CMK (cell line): ENCODE measurements around the gene CENPT.
A peak's percentile ranks its signal among the peaks of the same experiment; 100 is the strongest.

Source experiments
- DNase-seq: peaks from one replicate; pipeline ENCODE4 v3.0.0-alpha.2; 2010; ENCODE audit warnings: low read depth

CENPT gene, protein sequence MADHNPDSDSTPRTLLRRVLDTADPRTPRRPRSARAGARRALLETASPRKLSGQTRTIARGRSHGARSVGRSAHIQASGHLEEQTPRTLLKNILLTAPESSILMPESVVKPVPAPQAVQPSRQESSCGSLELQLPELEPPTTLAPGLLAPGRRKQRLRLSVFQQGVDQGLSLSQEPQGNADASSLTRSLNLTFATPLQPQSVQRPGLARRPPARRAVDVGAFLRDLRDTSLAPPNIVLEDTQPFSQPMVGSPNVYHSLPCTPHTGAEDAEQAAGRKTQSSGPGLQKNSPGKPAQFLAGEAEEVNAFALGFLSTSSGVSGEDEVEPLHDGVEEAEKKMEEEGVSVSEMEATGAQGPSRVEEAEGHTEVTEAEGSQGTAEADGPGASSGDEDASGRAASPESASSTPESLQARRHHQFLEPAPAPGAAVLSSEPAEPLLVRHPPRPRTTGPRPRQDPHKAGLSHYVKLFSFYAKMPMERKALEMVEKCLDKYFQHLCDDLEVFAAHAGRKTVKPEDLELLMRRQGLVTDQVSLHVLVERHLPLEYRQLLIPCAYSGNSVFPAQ

DNA sequence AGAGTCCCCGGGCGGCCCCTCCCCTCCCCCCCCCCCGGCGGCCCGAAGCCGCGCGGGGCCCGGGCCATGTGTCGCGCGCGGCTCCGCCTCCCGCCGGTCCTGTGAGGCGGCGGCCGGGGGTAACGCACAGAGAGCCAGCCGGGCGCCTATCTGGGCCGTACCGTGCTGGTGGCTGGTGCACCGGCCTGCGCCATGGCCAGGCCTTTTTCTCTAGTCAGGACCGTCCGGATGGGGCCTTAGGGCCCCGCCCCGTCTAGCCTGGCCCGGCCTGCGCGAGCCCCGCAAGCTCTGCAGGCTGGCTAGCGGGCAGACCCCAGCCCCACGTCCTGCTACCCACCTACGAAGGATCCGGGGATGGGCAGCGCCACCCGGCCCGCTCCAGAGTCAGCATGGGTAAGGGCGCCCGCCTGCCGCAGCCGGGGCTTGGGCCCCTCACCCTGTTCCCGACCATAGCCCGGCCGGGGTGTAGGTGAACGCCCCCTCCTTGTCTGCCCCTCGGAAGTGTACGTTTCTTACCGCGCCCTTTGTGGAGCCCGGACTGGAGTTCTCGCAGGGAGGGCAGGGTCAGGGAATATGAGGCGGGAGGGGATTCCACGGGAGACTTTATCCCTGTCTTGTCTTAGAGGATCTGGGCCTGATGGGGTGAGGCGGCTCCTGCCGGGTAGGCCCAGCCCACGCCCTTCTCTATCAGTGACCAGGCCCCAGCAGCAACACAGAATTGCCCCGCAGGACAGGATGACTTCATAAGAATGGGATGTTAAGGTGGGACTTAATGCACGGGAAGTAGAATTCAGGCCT, at the start of gene CENPT:
Gene CENPT, minus strand, starts transcription at position 630 of the 798 bp plus-strand sequence. CDS start 13,834 bp downstream, outside the sequence.
- DNase-seq = peak; percentile 48

DNA sequence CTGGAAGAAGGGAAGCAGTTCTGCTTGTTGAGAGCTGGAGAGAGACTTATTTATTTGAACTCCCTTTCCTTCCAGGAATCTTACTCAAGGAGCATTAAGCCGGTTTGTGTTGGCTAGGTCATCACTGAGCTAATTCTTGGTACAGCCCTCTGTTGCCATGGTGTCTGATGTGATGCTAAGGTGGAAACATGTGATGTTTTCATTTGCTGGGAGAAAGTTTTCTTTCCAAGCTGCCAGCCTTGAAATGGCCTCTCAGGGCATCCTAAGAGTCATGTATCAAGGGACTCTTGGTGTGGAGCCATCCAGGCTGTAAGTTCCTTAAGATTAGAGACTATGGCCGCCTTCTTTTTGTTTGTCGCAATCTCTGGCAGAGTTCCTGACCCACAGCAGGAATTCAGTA, 49.7 kb upstream of the CENPT start:
- no peak for DNase-seq

DNA sequence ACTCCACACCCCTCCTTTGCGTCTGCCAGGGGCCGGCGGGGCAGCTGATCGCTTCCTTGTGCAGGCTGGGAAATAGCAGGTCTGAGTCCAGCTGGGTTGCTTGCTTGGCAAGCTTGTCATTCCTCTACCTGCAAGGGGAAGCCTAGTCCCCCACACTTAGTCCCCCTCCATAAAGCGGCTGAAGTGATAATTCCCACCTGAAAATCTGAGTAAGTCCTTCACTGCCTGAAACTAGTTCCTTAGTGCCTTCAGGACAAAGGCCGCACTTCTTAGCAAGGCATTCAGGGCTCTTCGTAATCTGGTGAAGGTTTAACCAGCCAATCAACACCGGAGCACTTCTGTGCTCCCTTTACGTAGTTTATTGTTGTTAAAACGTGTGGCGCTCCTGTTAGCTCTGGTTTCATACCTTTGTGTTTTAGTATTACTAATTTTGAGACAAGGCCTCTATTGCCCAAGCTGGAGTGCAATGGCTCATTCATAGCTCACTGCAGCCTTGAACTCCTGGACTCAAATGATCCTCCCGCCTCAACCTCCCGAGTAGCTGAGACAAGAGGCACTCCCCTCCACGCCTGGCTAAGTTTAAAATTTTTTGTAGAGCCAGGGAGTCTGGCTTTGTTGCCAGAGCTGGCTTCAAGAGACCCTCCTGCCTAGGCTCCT, 46.4 kb upstream of the CENPT start:
- no peak for DNase-seq

DNA sequence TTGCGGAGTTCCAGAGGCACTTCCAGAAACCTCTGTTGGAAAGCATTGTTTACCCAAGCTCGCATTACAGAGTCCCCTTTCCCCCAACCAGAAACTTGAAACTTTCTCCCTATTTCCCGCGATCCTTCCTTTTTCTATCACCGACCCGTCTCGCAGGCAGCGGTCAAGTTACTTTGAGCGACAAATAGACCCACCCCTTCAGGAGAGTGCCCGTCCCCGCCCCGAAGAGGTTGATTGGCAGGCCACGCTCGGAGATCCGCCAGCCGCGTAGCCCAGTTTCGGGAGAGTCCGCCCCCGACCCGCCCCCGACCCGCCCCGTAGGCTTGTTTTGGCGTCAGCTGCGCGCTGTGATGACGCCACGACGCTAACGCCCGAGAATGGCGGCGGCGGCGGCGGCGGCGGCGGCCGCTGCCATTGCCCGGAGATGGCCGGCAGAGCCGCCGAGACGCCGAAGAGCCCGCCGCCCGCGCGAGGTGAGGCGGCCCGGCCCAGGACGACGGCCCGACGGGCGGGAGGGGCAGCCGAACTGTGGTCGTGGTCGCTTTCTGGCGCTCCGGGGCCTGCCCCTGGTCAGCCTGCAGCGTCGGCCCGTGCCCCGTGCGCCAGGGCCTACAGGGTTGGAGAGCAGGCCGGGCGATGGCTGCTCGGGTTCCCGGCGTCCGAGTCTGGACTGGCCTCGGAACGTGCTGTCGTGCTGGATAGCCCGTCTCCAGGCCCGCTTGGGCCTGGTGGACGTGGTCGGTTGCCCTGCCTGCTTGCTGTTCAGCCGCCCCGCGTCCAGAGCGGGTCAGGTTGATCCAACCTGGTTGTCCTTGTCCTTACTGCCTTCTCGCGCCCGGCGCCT, 45.6 kb upstream of the CENPT start, which contains the start of gene PSKH1:
Gene PSKH1, plus strand, starts transcription at position 356 of the 844 bp plus-strand sequence. CDS start 15,496 bp downstream, outside the sequence.
- peak; percentile 74 for DNase-seq

DNA sequence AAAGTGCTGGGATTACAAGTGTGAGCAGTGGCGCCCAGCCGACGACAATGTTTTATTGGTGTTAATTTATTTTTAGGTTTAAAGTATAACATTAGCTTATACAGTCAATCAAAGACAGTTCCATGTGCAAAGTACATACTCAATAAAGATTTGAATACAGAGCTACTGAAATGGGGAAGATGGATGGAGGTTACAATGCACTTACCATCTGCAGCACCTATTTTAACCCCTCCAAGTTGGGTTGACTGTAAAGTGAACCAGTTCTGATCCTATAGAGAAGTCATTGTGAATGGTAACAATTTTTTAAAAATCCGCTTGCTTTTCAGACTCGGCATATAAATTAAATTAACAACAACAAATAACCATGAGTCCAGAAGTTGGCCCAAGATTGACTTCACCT, 44.9 kb upstream of the CENPT start:
- DNase-seq = no peak

DNA sequence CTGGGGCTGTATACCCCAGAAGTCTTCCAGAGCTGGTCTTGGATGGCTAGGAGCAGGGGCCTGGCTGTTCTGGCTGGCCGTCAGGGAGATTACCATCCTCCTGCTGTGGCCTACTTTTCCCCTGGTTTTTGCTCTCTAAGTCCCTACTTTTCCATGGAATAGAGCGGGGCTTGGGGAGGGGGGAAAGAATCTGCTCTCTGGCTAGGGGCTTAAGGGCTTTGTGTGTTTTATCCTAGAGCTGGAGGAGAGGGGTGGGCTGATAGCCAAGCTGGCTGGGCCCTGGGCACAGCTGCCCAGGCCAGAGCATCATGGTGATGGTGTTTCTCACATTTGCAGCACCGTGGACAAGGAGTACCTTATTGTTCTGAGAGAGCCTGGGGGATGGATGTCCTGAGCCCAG, 40.8 kb upstream of the CENPT start:
- no peak for DNase-seq

DNA sequence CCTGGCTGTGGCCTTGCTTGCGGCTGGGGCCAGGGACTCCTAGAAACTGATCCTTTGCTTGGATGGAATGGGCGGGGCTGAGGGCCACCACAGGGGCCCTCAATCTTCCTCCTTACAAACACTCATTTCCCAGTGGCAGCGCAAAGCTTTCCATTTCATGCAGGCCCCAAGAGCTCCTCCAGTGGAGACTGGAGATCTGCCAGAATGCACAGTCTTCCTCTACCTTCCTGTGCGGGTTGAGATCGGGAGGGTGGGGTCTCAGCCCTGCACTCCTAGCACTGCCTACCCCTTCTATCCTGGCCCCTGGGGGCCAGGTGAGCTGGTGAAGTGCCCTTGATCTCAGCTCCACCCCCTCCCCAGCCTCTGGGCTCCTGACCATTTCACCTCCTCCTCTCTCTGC, 38.9 kb upstream of the CENPT start:
- no peak for DNase-seq

DNA sequence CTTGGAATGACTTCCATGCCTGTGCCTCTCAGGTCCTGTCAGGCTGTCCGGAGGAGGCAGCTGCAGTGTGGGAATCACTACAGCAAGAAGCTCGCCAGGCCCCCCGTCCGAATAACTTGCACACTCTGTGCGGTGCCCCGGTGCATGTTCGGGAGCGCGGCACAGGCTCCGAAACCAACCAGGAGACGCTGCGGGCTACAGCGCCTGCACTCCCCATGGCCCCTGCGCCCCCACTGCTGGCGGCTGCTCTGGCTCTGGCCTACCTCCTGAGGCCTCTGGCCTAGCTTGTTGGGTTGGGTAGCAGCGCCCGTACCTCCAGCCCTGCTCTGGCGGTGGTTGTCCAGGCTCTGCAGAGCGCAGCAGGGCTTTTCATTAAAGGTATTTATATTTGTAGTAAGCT, 38.5 kb upstream of the CENPT start:
- DNase-seq = no peak

DNA sequence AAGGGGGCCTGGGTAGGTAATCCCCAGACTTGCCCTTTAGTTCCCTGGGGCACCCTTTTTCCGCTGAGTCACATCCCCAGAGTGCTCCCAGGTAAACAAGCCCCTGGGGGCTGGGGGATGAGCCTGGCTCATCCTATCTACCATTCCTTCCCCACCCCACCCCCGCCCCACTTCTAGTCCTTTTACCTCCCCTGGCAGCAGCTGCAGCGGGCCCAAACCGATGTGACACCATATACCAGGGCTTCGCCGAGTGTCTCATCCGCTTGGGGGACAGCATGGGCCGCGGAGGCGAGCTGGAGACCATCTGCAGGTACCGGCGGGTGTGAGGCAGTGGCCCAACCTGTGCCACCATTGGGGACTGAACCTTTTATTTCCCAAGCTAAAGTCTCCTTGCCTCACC, 38.1 kb upstream of the CENPT start:
- no peak for DNase-seq

DNA sequence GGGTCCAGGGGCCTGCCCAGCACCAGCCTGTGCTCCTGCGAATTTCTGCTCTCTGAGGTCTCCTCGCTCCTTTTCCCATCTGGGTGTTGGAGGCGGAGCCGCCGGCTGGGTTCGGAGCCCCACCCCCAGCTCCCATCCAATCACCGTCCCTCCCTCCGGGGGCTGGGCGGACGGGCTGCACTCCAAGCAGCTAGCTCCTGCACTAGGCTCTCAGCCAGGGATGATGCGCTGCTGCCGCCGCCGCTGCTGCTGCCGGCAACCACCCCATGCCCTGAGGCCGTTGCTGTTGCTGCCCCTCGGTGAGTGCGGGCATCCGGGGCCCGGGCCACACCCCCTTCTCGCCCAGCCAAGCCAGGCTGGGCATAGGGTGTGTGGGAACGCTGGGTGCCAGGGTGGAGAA, 37.2 kb upstream of the CENPT start, which contains the start of gene NRN1L:
Gene NRN1L, plus strand, starts transcription at position 202 of the 400 bp plus-strand sequence. Its CDS starts 19 bp downstream, at position 221.
- no peak for DNase-seq

DNA sequence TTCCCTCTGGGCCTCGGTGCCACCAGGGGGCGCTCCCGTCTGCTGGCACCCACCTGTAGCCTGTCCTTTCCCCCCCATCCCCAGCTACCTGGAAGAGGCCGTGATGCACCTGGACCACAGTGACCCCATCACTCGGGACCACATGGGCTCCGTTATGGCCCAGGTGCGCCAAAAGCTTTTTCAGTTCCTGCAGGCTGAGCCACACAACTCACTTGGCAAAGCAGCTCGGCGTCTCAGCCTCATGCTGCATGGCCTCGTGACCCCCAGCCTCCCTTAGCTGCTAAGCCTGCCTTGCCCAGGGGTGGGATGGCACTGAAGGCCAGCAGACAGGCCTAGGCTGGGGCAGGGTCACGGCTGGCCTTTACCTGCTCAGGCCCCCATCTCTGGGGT, 36.4 kb upstream of the CENPT start:
- peak; percentile 22 for DNase-seq

DNA sequence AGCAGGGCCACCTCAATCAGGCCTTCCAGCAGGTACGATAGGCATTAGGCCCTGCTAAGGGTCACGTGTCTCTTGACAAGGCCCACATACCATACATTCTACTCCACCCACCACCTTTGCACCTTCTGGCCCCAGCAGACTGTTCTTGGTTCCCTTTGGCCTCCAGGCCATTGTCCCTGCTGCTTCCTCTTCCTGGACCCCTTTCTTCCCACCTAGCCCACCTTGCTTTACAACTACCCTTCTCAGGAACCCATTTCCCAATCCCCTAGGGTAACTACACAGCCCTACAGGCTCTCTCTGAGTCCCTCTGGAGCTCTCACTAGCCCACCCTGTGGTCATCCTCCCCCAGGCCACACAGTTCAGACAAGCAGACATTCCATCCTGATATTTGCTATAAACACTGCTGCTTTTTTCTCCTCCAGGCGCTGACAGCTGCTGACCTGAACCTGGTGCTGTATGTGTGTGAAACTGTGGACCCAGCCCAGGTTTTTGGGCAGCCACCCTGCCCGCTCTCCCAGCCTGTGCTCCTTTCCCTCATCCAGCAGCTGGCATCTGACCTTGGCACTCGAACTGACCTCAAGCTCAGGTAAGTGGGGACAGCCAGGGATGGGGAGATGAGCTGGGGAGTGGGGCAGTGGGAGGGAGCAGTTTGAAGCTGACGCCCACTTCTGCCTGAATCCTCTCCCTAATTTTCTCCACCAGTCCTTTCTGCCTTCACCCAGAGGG, 35.8 kb upstream of the CENPT start:
- DNase-seq = no peak

DNA sequence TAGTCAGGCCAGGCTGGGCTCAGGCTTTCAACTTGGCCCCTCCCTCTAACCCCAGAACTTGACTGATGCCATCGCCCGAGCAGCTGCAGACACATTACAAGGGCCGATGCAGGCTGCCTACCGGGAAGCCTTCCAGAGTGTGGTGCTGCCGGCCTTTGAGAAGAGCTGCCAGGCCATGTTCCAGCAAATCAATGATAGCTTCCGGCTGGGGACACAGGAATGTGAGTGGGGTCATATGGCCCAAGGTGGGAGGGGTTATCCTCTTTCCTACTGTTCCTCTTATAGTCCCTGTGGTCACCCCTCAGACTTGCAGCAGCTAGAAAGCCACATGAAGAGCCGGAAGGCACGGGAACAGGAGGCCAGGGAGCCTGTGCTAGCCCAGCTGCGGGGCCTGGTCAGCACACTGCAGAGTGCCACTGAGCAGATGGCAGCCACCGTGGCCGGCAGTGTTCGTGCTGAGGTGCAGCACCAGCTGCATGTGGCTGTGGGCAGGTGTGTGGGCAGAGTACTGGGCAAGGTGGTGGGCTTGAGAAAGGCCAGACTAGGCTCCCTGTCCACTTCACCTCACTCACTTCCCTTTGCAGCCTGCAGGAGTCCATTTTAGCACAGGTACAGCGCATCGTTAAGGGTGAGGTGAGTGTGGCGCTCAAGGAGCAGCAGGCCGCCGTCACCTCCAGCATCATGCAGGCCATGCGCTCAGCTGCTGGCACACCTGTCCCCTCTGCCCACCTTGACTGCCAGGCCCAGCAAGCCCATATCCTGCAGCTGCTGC, 35.1 kb upstream of the CENPT start:
- no peak for DNase-seq

DNA sequence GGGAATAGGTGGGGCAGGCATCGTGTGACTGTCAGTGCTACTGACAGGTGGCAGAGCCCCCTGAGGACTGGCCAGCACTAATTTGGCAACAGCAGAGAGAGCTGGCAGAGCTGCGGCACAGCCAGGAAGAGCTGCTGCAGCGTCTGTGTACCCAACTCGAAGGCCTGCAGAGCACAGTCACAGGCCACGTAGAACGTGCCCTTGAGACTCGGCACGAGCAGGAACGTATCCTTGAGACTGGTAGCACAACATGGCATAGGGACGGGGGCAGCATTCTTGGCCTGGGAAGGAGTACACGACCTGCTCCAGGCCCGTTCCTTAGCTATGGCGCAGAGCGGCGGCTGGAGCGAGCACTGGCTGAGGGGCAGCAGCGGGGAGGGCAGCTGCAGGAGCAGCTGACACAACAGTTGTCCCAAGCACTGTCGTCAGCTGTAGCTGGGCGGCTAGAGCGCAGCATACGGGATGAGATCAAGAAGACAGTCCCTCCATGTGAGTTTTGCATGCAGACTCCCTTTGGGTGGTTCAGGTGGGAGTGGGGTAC, 34.2 kb upstream of the CENPT start:
- DNase-seq = no peak

DNA sequence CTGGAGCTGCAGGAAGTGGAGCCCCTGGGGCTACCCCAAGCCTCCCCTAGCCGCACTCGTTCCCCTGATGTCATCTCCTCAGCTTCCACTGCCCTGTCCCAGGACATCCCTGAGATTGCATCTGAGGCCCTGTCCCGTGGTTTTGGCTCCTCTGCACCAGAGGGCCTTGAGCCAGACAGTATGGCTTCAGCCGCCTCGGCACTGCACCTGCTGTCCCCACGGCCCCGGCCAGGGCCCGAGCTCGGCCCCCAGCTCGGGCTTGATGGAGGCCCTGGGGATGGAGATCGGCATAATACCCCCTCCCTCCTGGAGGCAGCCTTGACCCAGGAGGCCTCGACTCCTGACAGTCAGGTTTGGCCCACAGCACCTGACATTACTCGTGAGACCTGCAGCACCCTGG, 33.1 kb upstream of the CENPT start:
- DNase-seq = no peak

DNA sequence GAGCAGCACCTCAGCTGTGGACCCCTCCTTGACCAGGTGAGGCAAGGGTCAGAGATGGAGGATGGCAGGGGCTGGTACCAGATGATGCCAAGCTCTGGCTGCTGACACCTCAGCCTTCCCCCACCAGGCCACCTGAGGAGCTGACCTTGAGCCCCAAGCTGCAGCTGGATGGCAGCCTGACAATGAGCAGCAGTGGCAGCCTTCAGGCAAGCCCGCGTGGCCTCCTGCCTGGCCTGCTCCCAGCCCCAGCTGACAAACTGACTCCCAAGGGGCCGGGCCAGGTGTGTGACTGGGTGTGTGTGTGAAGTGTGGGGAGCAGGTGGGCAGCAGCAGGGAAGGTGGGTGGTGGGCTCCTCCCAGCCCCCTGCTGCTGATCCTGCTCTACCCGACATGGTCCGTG, 32.4 kb upstream of the CENPT start:
- no peak for DNase-seq

DNA sequence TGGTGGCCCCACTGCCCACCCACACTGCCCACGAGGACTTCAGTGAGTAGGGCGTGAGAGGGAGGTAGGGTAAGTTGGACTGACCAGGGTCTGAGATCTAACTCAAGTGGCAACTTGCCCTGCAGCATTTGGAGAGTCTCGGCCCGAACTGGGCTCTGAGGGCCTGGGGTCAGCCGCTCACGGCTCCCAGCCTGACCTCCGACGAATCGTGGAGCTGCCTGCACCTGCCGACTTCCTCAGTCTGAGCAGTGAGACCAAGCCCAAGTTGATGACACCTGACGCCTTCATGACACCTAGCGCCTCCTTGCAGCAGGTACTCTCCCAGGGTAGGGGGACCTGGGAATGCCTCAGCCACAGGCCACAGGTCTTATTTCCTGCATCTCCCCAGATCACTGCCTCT, 32.0 kb upstream of the CENPT start:
- DNase-seq = no peak

DNA sequence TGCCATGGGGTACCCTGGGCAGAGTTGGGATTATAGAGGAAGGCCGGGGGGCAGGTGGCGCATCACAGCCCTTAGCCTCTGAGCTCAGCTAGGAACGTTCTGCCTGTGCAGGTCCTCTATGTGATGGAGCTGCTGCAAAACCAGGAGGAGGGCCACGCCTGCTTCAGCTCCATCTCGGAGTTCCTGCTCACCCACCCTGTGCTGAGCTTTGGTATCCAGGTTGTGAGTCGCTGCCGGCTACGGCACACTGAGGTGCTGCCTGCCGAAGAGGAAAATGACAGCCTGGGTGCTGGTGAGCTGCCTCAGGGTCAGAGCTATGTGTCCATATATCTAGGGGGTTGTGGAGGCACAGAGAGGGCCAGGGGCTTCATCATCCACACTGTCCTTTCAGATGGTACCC, 31.4 kb upstream of the CENPT start:
- DNase-seq = no peak

DNA sequence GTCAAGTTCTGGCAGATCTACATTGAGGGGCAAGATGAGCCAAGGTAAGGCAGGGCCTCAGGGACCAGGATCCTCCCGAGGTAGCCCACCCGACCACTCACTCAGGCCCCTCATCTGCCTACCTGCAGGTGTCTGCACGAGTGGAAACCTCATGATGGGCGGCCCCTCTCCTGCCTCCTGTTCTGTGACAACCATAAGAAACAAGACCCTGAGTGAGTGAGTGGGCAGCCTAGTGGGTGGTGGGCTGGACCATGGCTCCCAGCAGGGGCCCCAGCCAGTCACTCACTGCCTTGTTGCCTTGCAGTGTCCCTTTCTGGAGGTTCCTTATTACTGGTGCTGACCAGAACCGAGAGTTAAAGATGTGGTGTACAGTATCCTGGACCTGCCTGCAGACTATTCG, 30.7 kb upstream of the CENPT start:
- no peak for DNase-seq

DNA sequence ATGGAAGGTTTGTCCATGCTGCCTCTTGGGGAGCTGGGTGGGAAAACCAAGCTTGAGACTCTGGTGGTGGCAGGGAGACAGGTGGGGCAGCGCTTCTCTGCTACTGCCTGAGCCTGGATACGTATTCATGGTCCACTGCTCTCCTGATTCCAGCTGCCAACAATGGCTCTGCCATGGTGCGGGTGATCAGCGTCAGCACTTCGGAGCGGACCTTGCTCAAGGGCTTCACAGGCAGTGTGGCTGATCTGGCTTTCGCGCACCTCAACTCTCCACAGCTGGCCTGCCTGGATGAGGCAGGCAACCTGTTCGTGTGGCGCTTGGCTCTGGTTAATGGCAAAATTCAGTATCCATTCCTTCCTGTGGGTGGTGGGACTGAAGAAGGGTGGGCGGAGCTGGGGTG, 29.6 kb upstream of the CENPT start:
- no peak for DNase-seq
